GM18526 (cell line): ENCODE results near the gene TOR4A.

Source experiments
- POLR2A ChIP-seq: IDR thresholded peaks from 3 replicates; pipeline ENCODE4 v1.6.1; 2011; ENCODE audit not compliant: insufficient read length; ENCODE audit errors: extremely low read depth

TOR4A gene

GRCh38 chr9:137293482-137294090 is 16.1 kb downstream of the TOR4A start:
- no peak for TF ChIP-seq POLR2A

- no peak for TF ChIP-seq POLR2A
Measured at GRCh38 chr9:137294091-137294680, 16.7 kb downstream of the TOR4A start.

GRCh38 chr9:137294681-137295237 is 17.2 kb downstream of the TOR4A start:
- no peak for TF ChIP-seq POLR2A

GRCh38 chr9:137295238-137295811 is 17.8 kb downstream of the TOR4A start:
- TF ChIP-seq POLR2A: no peak

GRCh38 chr9:137295849-137296669 is 18.5 kb downstream of the TOR4A start:
- TF ChIP-seq POLR2A: no peak

- no peak for TF ChIP-seq POLR2A
Measured at GRCh38 chr9:137296670-137297664, 19.4 kb downstream of the TOR4A start.

- TF ChIP-seq POLR2A: no peak
Measured at GRCh38 chr9:137297966-137298365, 20.4 kb downstream of the TOR4A start.

- TF ChIP-seq POLR2A: no peak
Measured at GRCh38 chr9:137298401-137299202, 21.1 kb downstream of the TOR4A start.

GRCh38 chr9:137299203-137299565 is 21.7 kb downstream of the TOR4A start:
- no peak for TF ChIP-seq POLR2A

- TF ChIP-seq POLR2A: no peak
Measured at GRCh38 chr9:137299938-137300337, 22.4 kb downstream of the TOR4A start.

GRCh38 chr9:137300567-137301080 is 23.1 kb downstream of the TOR4A start:
- TF ChIP-seq POLR2A: no peak

GRCh38 chr9:137301081-137301947 is 23.8 kb downstream of the TOR4A start:
- TF ChIP-seq POLR2A: no peak

- peak; percentile 81 for TF ChIP-seq POLR2A
Measured at GRCh38 chr9:137302118-137302448, 24.6 kb downstream of the TOR4A start, which contains the start of gene NRARP. TSS of gene NRARP (minus strand) at chr9:137302271. CDS start at chr9:137301928, 343 bp downstream.
